ENCODE measurements around the gene EYS. TPM values are rescaled to one million over a fixed set of nuclear protein-coding genes. Genes with fewer than 3 reads are reported as not detected.

Gene EYS
- total RNA-seq, 1 experiment from 2014 or later = not detected

DNA sequence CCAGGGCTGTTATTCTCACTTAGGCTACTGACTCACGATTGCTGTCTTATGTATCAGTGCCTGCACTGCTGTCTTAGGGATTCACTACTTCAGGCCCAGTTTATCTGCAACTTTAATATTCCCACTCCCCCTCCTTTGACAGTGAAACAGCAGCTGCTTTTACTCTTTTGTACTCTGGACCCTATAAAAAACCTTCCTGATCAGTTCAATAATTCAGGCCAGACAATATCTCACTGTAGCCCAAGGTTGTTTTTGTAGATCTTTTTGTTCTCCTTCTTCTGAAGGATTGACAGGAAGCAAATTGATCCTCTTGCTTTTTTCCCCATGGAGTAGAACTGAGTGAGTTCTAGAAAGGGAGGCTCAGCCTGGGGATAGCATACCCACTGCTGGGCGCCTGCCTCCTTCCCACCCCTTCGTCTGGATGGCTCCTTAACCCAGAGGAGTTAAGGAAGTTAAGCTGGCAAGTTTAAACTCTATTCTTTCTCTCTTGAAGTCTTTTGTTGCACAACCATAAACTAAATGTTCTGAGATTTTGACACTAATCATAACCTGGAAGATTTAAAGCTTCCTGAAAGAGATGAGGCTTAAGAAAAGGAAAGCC lies 22.0 kb upstream of the EYS start:
- H3K4me1 Mint-ChIP-seq (ENCODE audit: low read depth, unreplicated experiment) = no peaks in the 10 kb centered on the region
- no peaks in the 10 kb centered on the region for H3K36me3 Mint-ChIP-seq (ENCODE audit: insufficient read depth, unreplicated experiment)
- no peak for DNase-seq
- no peaks in the 10 kb centered on the region for H3K9me3 Mint-ChIP-seq (ENCODE audit: unreplicated experiment)
- no peaks in the 10 kb centered on the region for H3K36me3 ChIP-seq (ENCODE audit: control insufficient read depth, insufficient read depth, low read length)
- no peak overlapping the region for H3K27ac Mint-ChIP-seq (ENCODE audit: unreplicated experiment)
- TF ChIP-seq, protein P1, sequence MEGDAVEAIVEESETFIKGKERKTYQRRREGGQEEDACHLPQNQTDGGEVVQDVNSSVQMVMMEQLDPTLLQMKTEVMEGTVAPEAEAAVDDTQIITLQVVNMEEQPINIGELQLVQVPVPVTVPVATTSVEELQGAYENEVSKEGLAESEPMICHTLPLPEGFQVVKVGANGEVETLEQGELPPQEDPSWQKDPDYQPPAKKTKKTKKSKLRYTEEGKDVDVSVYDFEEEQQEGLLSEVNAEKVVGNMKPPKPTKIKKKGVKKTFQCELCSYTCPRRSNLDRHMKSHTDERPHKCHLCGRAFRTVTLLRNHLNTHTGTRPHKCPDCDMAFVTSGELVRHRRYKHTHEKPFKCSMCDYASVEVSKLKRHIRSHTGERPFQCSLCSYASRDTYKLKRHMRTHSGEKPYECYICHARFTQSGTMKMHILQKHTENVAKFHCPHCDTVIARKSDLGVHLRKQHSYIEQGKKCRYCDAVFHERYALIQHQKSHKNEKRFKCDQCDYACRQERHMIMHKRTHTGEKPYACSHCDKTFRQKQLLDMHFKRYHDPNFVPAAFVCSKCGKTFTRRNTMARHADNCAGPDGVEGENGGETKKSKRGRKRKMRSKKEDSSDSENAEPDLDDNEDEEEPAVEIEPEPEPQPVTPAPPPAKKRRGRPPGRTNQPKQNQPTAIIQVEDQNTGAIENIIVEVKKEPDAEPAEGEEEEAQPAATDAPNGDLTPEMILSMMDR (IDR thresholded peaks at IDR 0.05; ENCODE audit: insufficient read depth in 1 of 2, low read depth in 1 of 2, low read length in 1 of 2, severe bottlenecking in 1 of 2, unreplicated experiment in 1 of 2) = no peak
- CTCF ChIA-PET = no interaction called here
- H3K9me3 ChIP-seq = no peaks in the 10 kb centered on the region
- no peaks in the 10 kb centered on the region for H3K27me3 ChIP-seq (replicated peaks; ENCODE audit: control insufficient read depth, insufficient read depth, low read length)
- H3K4me3 ChIP-seq (ENCODE audit: low read depth, low read length) = no peak overlapping the region
- intact Hi-C loops (cut with micrococcal nuclease; ENCODE audit: unreplicated experiment) = no loop called here
- POLR2A ChIA-PET = no interaction called here
- no TSS peak for BruUV-seq (replicated peaks)
- H3K27me3 Mint-ChIP-seq (ENCODE audit: insufficient read depth, unreplicated experiment) = no peaks in the 10 kb centered on the region
- H3K4me1 ChIP-seq = no peaks in the 10 kb centered on the region
- H3K4me3 Mint-ChIP-seq (ENCODE audit: unreplicated experiment) = no peak overlapping the region

DNA sequence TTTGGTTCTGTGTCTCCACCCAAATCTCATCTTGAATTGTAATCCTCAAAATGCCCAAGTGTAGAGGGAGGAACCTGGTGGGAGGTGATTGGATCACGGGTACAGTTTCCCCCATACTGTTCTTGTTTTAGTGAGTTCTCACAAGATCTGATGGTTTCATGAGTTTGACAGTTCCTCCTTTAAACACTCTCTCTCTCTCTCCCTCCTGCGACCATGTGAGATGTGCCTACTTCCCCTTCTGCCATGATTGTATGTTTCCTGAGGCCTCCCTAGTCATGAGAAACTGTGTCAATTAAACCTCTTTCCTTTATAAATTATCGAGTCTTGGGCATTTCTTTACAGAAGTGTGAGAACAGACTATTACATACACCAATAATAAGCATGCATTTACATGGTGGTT lies 12.1 kb upstream of the EYS start:
- POLR2A ChIA-PET = no interaction called here
- Histone ChIP-seq H3K4me3 (ENCODE audit: low read depth, low read length) (no peak overlapping the region), H3K9me3 (no peaks in the 10 kb centered on the region), H3K4me1 (no peaks in the 10 kb centered on the region), H3K36me3 (ENCODE audit: control insufficient read depth, insufficient read depth, low read length) (no peaks in the 10 kb centered on the region), H3K27me3 (replicated peaks; ENCODE audit: control insufficient read depth, insufficient read depth, low read length) (no peaks in the 10 kb centered on the region)
- TF ChIP-seq, protein P1 (IDR thresholded peaks at IDR 0.05; ENCODE audit: insufficient read depth in 1 of 2, low read depth in 1 of 2, low read length in 1 of 2, severe bottlenecking in 1 of 2, unreplicated experiment in 1 of 2) = no peak
- BruUV-seq (replicated peaks) = no TSS peak
- intact Hi-C loops (cut with micrococcal nuclease; ENCODE audit: unreplicated experiment) = no loop called here
- no peaks in the 10 kb centered on the region for H3K4me1 Mint-ChIP-seq (ENCODE audit: low read depth, unreplicated experiment)
- no peak overlapping the region for H3K4me3 Mint-ChIP-seq (ENCODE audit: unreplicated experiment)
- no peaks in the 10 kb centered on the region for H3K9me3 Mint-ChIP-seq (ENCODE audit: unreplicated experiment)
- no peaks in the 10 kb centered on the region for H3K36me3 Mint-ChIP-seq (ENCODE audit: insufficient read depth, unreplicated experiment)
- H3K27ac Mint-ChIP-seq (ENCODE audit: unreplicated experiment) = no peak overlapping the region
- H3K27me3 Mint-ChIP-seq (ENCODE audit: insufficient read depth, unreplicated experiment) = no peaks in the 10 kb centered on the region
- CTCF ChIA-PET = no interaction called here
- no peak for DNase-seq

DNA sequence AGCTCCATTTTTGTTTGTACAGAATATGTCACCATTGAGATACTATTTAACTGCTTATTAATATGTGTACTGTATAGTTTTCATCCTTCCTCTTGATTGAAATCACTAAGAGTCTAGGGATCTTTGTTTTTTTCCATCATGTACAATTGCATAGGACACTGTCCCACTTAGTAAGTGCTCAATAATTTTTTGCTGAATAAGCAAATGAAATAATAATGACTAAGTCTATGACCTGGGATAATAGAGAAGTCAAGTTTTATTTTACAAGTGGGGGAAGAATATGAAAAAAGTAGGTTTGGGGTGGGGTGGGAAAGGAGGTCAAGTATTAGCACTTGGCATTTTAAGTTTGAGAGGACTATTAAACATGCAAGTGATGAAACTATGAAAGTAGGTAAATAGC lies 4.5 kb upstream of the EYS start:
- no peaks in the 10 kb centered on the region for H3K9me3 Mint-ChIP-seq (ENCODE audit: unreplicated experiment)
- POLR2A ChIA-PET = no interaction called here

More for the DNA sequence above, 4.5 kb upstream of the EYS start:
- DNase-seq = no peak
- Mint-ChIP-seq H3K36me3 (ENCODE audit: insufficient read depth, unreplicated experiment) (no peaks in the 10 kb centered on the region), H3K4me1 (ENCODE audit: low read depth, unreplicated experiment) (no peaks in the 10 kb centered on the region), H3K27ac (ENCODE audit: unreplicated experiment) (no peak overlapping the region), H3K4me3 (ENCODE audit: unreplicated experiment) (no peak overlapping the region), H3K27me3 (ENCODE audit: insufficient read depth, unreplicated experiment) (no peaks in the 10 kb centered on the region)
- CTCF ChIA-PET = no interaction called here
- Histone ChIP-seq H3K4me1 (no peaks in the 10 kb centered on the region), H3K9me3 (no peaks in the 10 kb centered on the region), H3K4me3 (ENCODE audit: low read depth, low read length) (no peak overlapping the region), H3K36me3 (ENCODE audit: control insufficient read depth, insufficient read depth, low read length) (no peaks in the 10 kb centered on the region), H3K27me3 (replicated peaks; ENCODE audit: control insufficient read depth, insufficient read depth, low read length) (no peaks in the 10 kb centered on the region)
- no TSS peak for BruUV-seq (replicated peaks)
- intact Hi-C loops (cut with micrococcal nuclease; ENCODE audit: unreplicated experiment) = no loop called here
- TF ChIP-seq, protein P1 (IDR thresholded peaks at IDR 0.05; ENCODE audit: insufficient read depth in 1 of 2, low read depth in 1 of 2, low read length in 1 of 2, severe bottlenecking in 1 of 2, unreplicated experiment in 1 of 2) = no peak

Measured in Caco-2 (cell line).